Adrenal gland (tissue), 12 donors: ENCODE measurements around the gene CTBP1. TPM values are rescaled to one million over a fixed set of nuclear protein-coding genes. Genes with fewer than 3 reads are reported as not detected.

Source experiments
- DNase-seq, 7 donors: peaks; one replicate each; pipeline ENCODE4 v3.0.0-alpha.2; 2019 to 2020
- H3K27ac ChIP-seq, 5 donors: fragments of 200-600 bp; sonication (generic) in 4 of 5; 1 replicate in 3 of 5; 2 replicates in 2 of 5; pipeline versions ENCODE4 v1.5.1 to v1.8.0; 2016 to 2020; ENCODE audit warnings: mild to moderate bottlenecking in 1 of 5
- H3K27me3 ChIP-seq: fragments of 200-600 bp; 2 replicates; pipeline ENCODE4 v1.8.0; 2021
- H3K36me3 ChIP-seq, 2 donors: fragments of 200-600 bp; replicated peaks in 1 of 2; 1 replicate in 1 of 2; 2 replicates in 1 of 2; pipeline versions ENCODE4 v1.5.1 to v1.8.0; 2018 to 2022
- H3K4me1 ChIP-seq, 2 donors: fragments of 200-600 bp; replicated peaks in 1 of 2; 1 replicate in 1 of 2; 2 replicates in 1 of 2; pipeline versions ENCODE4 v1.5.1 to v1.8.0; 2018 to 2021
- H3K4me3 ChIP-seq, 4 donors: fragments of 200-600 bp; sonication (generic) in 3 of 4; one replicate each; pipeline ENCODE4 v1.5.1; 2016 to 2018
- H3K9me3 ChIP-seq, 3 donors: fragments of 200-600 bp; sonication (generic) in 1 of 3; replicated peaks in 1 of 3; 1 replicate in 2 of 3; 2 replicates in 1 of 3; pipeline versions ENCODE4 v1.5.1 to v1.8.0; 2016 to 2021
- POLR2A ChIP-seq, 2 donors: fragments of 450-650 bp; IDR thresholded peaks; one replicate each; pipeline ENCODE4 v1.6.1; 2017; ENCODE audit warnings: antibody characterized with exemption in 2 of 2, mild to moderate bottlenecking in 2 of 2, moderate library complexity in 1 of 2
- WGBS, 4 donors: extraction: QIAGEN DNeasy Blood & Tissue Kit in 2 of 4; methylation state at CpG; one replicate each; pipeline versions ENCODE4 v1.1.5 to v1.1.7; 2013 to 2017; 5-methylcytosine and 5-hydroxymethylcytosine counted together
- intact Hi-C, 2 donors: fragments of 100-400 bp; cut with DNase I; formaldehyde crosslinking; loops; one replicate each; pipeline versions ENCODE4 v1.14.1 to v1.15.0; 2022 to 2023
- polyA plus RNA-seq, 3 donors: library from polyadenylated mRNA; stranded (reverse); fragments of 200-250 nt in 2 of 3; fragments of 350-450 nt in 1 of 3; fragmentation: Illumina TruSeq in 1 of 3; extraction: RNeasy Lipid Tissue Mini Kit (QIAGEN cat#74804) in 1 of 3; gene quantifications; one replicate each; pipeline ENCODE4 v1.2.3, GENCODE V29; 2013 to 2014
- total RNA-seq, 9 donors: library from RNA; depleted of rRNA in 4 of 9; stranded (reverse); fragments of >200 nt in 4 of 9; fragments of 120-200 nt in 1 of 9; fragmentation: NEBNext Ultra II Directional in 1 of 9; extraction: Animal tissue kit (Norgen Biotek cat#: 25700) in 1 of 9; gene quantifications; one replicate each; pipeline versions ENCODE4 v1.1.0 to v1.2.4, GENCODE V29; 2013 to 2023
- TF ChIP-seq, protein P1 (sequence below), 6 experiments: fragments of 450-650 bp in 4 of 6; fragments of 200-600 bp in 2 of 6; sonication (generic) in 1 of 6; IDR thresholded peaks; 1 replicate in 5 of 6; 2 replicates in 1 of 6; pipeline versions ENCODE4 v1.5.1 to v1.8.0; 2016 to 2021; ENCODE audit warnings: antibody characterized with exemption in 6 of 6, mild to moderate bottlenecking in 2 of 6, moderate library complexity in 1 of 6
- donor health status: healthy with polysubstance abuse.
- donor health status: Bipolar disorder and iron deficiency.
- donor health status: DM: yes; HTN: yes; CAD: no.
- donor health status: DM: no; HTN: no; CAD: no.
- donor health status: DM: no; HTN: no; CAD: no.
- donor health status: DM: yes; HTN: yes; CAD: no.

Gene CTBP1
- total and polyA plus RNA-seq, 12 donors: 45.7 to 293 (median 159) TPM

DNA sequence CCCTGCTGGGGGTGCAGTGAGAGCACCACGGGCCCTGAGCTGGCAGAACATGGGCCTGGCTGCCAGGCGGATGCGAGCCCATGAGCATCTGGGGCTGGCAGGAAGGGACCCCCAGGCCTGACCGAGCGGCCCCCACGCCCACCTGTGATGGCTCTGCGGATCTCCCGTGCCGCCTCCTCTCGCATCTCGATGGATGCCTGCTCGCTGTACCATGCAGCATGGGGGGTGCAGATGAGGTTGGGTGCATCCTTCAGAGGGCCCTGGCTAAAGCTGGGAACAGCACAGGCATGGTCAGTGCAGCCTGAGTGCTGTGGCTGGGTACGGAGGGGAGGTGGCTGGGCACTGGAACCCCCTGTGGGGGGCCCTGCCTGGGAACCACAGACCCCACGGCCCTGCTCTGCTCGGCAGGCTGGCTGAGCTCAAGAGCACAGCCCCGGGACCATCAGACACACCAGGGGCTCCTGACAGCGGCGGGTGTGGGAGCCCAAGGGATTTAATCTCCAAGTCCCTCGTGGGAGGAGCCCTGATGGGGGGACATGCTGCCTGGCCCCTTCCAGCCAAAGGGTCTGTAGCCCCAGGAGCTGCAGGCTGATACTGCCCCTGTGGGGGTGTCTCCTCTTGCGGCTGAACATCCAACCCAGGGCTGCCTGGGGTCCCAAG is 35.5 kb downstream of the CTBP1 start:
- TF ChIP-seq, protein P1, sequence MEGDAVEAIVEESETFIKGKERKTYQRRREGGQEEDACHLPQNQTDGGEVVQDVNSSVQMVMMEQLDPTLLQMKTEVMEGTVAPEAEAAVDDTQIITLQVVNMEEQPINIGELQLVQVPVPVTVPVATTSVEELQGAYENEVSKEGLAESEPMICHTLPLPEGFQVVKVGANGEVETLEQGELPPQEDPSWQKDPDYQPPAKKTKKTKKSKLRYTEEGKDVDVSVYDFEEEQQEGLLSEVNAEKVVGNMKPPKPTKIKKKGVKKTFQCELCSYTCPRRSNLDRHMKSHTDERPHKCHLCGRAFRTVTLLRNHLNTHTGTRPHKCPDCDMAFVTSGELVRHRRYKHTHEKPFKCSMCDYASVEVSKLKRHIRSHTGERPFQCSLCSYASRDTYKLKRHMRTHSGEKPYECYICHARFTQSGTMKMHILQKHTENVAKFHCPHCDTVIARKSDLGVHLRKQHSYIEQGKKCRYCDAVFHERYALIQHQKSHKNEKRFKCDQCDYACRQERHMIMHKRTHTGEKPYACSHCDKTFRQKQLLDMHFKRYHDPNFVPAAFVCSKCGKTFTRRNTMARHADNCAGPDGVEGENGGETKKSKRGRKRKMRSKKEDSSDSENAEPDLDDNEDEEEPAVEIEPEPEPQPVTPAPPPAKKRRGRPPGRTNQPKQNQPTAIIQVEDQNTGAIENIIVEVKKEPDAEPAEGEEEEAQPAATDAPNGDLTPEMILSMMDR (IDR thresholded peaks at IDR 0.05): no peak
- no peak for TF ChIP-seq POLR2A (IDR thresholded peaks at IDR 0.05)
- H3K36me3 ChIP-seq: peaks cover 0 to 59% of the 10 kb centered on the region in 2 donors
- WGBS, 4 donors: 91 to 97% (median 96%) methylated on average over 4 to 20 of the region's 20 CpGs
- intact Hi-C loops: no loop called here
- peaks cover 0 to 40% of the 10 kb centered on the region in 2 donors for H3K4me1 ChIP-seq
- no peaks in the 10 kb centered on the region for H3K27me3 ChIP-seq
- peak overlapping the region in 1 of 5 donors; percentile 27 for H3K27ac ChIP-seq
- no peak for DNase-seq
- no peaks in the 10 kb centered on the region for H3K9me3 ChIP-seq
- H3K4me3 ChIP-seq: no peak overlapping the region

DNA sequence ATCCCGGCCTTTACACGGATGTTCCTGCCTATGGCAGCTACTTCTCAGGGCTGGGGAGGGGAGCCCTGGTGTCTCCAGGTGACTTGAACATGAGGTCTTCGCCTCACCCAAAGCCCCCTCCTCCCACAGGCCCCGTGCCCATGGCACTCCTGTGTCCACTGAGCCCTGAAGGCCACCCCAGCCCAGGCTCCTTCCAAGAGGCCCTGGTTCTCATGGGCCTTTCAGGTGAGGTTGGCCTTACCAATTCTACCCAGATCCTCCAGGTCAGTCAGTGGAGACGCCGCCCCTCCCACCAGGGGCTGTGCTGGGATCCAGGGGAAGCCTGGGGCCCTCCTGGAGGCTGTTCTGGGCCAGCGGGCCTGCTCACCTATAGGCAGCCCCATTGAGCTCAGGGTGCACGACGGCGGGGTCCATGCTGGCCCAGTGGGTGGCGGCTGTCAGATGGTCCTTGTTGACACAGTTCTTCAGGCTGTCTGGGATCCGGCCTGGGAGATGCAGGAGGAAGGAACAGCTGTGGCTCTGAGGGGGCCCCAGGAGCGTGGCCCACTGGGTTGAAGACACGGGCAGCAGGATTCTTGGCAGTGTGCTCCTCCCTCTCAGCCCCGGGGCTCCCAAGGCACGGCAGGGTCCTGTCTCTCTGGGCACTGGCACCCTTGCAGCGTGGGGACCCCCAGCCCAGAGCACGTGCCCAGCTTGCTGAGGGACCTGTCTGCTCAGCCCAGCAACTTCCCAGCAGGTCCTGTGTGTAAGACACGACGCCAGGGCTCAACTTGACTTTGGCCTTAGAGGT is 36.2 kb downstream of the CTBP1 start:
- no peaks in the 10 kb centered on the region for H3K27me3 ChIP-seq
- intact Hi-C loops: no loop called here
- DNase-seq: no peak
- peak overlapping the region in 2 of 5 donors; percentile 59 to 75 for H3K27ac ChIP-seq
- no peaks in the 10 kb centered on the region for H3K9me3 ChIP-seq
- 90 to 100% (median 92%) methylated on average over 1 to 20 of the region's 20 CpGs for WGBS, 4 donors
- H3K4me3 ChIP-seq: no peak overlapping the region
- H3K36me3 ChIP-seq: peaks cover 0 to 59% of the 10 kb centered on the region in 2 donors
- peaks cover 0 to 48% of the 10 kb centered on the region in 2 donors for H3K4me1 ChIP-seq
- TF ChIP-seq POLR2A (IDR thresholded peaks at IDR 0.05): no peak
- TF ChIP-seq, protein P1 (IDR thresholded peaks at IDR 0.05): no peak

DNA sequence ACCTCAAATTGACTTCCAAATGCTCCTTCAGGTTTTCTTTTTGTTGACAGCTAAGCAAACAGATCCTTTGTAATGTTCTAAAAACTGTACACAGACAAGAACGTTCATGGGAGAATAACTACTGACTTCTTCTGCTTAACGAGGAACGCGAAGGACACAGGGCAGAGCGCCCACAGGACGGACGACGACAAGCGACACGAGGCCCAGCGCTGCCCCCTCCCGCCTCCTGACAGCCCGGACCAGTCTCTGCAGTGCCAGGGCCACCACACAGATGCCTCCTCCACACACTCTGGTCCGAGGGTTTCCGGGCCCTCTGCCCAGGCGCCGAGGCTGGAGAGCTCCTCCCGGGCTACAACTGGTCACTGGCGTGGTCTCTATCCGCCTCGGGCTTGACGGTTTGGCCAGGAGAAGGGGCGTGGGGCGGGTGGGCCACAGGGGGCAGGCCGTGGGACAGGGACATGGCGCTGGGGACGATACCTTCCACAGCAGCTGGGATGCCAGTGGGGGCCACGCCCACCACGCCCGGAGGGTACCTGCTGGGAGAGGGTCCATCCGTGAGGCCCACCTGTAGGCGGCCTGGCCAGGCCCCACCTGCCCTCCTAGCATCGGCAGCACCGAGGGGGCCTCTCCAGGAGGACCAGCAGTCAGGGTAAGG is 36.9 kb downstream of the CTBP1 start:
- Histone ChIP-seq H3K4me1 (peaks cover 0 to 46% of the 10 kb centered on the region in 2 donors), H3K27ac (peak overlapping the region in 3 of 5 donors; percentile 28 to 75 (median 59)), H3K36me3 (peaks cover 0 to 57% of the 10 kb centered on the region in 2 donors), H3K4me3 (no peak overlapping the region), H3K9me3 (no peaks in the 10 kb centered on the region), H3K27me3 (no peaks in the 10 kb centered on the region)
- DNase-seq: peak in 6 of 7 donors; percentile 76 to 85 (median 80)
- WGBS, 4 donors: 41 to 68% (median 58%) methylated on average over 13 to 34 of the region's 34 CpGs
- no peak for TF ChIP-seq POLR2A (IDR thresholded peaks at IDR 0.05)
- TF ChIP-seq, protein P1 (IDR thresholded peaks at IDR 0.05): no peak
- intact Hi-C loops: no loop called here

DNA sequence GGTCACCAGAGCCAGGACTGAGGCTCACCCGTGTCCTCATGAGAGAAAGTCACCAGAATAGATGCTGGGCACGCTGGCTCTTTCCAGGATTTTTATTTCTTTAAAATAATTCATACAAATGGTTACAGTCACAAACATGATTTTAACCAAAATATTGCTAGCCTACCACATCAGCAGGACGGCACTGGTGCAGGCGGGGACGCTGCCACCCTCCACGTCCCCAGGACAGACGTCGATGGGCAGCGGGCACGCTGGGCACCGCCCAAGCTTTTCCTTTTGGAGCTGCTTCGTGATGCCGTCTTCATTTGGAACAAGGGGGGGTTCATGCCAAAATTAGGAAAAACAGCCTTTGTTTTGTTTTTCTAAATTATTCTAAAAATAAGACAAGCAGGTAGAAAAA is 37.6 kb downstream of the CTBP1 start:
- no peak overlapping the region for H3K4me3 ChIP-seq
- no peaks in the 10 kb centered on the region for H3K9me3 ChIP-seq
- no peak for TF ChIP-seq POLR2A (IDR thresholded peaks at IDR 0.05)
- TF ChIP-seq, protein P1 (IDR thresholded peaks at IDR 0.05): no peak
- 79 to 86% (median 82%) methylated on average over 13 of the region's 13 CpGs for WGBS, 4 donors
- peak in 1 of 7 donors; percentile 7 for DNase-seq
- peak overlapping the region in 1 of 5 donors; percentile 90 for H3K27ac ChIP-seq
- peaks cover 0 to 50% of the 10 kb centered on the region in 2 donors for H3K36me3 ChIP-seq
- H3K27me3 ChIP-seq: no peaks in the 10 kb centered on the region
- H3K4me1 ChIP-seq: peaks cover 0 to 45% of the 10 kb centered on the region in 2 donors
- intact Hi-C loops: no loop called here
